CD4-positive, CD25-positive, alpha-beta regulatory T cell (primary cell): ENCODE measurements around the gene STYK1. TPM values are rescaled to one million over a fixed set of nuclear protein-coding genes. Genes with fewer than 3 reads are reported as not detected.

Source experiments
- ATAC-seq, 2 donors: fragments of 150-1000 bp; cut with Tn5 transposase; one replicate each; pipeline ENCODE4 v1.10.0; 2021; ENCODE audit warnings: low read depth in 2 of 2, moderate number of reproducible peaks in 2 of 2, moderate library complexity in 1 of 2
- DNase-seq, 3 donors: peaks; one replicate each; pipeline versions ENCODE4 v3.0.0 to v3.0.0-alpha.2; 2012 to 2022; ENCODE audit warnings: mixed read lengths in 1 of 3
- H3K27ac ChIP-seq: one replicate; pipeline ENCODE4 v1.7.0; 2013; ENCODE audit warnings: mild to moderate bottlenecking, low read length; ENCODE audit not compliant: insufficient read depth, poor library complexity, severe bottlenecking
- H3K27me3 ChIP-seq: one replicate; pipeline ENCODE4 v1.7.0; 2013; ENCODE audit warnings: low read length; ENCODE audit not compliant: control insufficient read depth, insufficient read depth
- H3K36me3 ChIP-seq: one replicate; pipeline ENCODE4 v1.7.0; 2013; ENCODE audit warnings: mild to moderate bottlenecking, low read length, moderate library complexity; ENCODE audit not compliant: control insufficient read depth, insufficient read depth
- H3K4me1 ChIP-seq: 2 replicates; pipeline ENCODE4 v1.7.0; 2013; ENCODE audit warnings: mild to moderate bottlenecking, low read length; ENCODE audit not compliant: insufficient read depth, control insufficient read depth, poor library complexity, severe bottlenecking
- H3K4me3 ChIP-seq: one replicate; pipeline ENCODE4 v1.7.0; 2013; ENCODE audit warnings: low read depth, mild to moderate bottlenecking, low read length, moderate library complexity
- H3K9me3 ChIP-seq, 2 experiments: 1 replicate in 1 of 2; 2 replicates in 1 of 2; pipeline ENCODE4 v1.7.0; 2013; ENCODE audit warnings: low read length in 2 of 2, mild to moderate bottlenecking in 1 of 2, moderate library complexity in 1 of 2; ENCODE audit not compliant: control insufficient read depth in 2 of 2
- H3K27ac Mint-ChIP-seq, 3 donors: one replicate each; pipeline ENCODE4 v1.8.0; 2020 to 2022; ENCODE audit warnings: mild to moderate bottlenecking in 3 of 3, mixed read lengths in 3 of 3, moderate library complexity in 2 of 3
- H3K27me3 Mint-ChIP-seq: one replicate; pipeline ENCODE4 v1.8.0; 2022; ENCODE audit warnings: mild to moderate bottlenecking, mixed read lengths
- H3K36me3 Mint-ChIP-seq: one replicate; pipeline ENCODE4 v1.8.0; 2020; ENCODE audit warnings: mixed read lengths
- H3K4me1 Mint-ChIP-seq, 4 donors: one replicate each; pipeline ENCODE4 v1.8.0; 2020 to 2022; ENCODE audit warnings: mixed read lengths in 4 of 4, mild to moderate bottlenecking in 1 of 4
- H3K4me3 Mint-ChIP-seq, 4 donors: one replicate each; pipeline ENCODE4 v1.8.0; 2020 to 2022; ENCODE audit warnings: mild to moderate bottlenecking in 4 of 4, mixed read lengths in 4 of 4, moderate library complexity in 3 of 4
- H3K9me3 Mint-ChIP-seq, 7 donors: one replicate each; pipeline ENCODE4 v1.8.0; 2020 to 2022; ENCODE audit warnings: mixed read lengths in 7 of 7, mild to moderate bottlenecking in 3 of 7, moderate library complexity in 2 of 7
- polyA plus RNA-seq, 4 donors: library from polyadenylated mRNA; unstranded; fragments of 300-500 nt; fragmentation: Illumina TruSeq; gene quantifications; one replicate each; pipeline ENCODE4 v1.2.3, GENCODE V29; 2021
- total RNA-seq: library from RNA; stranded (reverse); gene quantifications from one replicate; pipeline ENCODE4 v1.2.3, GENCODE V29; 2022

Gene STYK1
- total and polyA plus RNA-seq, 5 donors from 2014 or later, result not detected

DNA sequence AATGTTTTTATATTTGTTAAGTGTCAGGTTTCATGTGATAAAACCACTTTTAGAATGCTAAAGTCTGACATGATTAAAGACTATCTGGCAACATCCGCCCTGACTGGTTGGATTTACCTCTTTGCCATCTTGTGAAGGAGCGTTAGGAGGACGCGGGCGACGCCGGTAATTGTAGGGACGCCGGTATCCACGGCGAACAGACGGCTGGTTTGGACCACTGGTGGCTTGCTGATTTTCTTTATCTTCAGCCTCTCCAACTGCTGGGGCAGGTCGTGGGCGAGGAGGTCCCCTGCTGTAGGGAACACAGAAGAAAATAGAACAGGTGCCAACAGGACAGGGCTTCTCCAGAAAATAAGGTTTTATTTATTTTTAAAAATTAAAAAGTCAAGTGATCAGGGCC, 28.0 kb upstream of the STYK1 start:
- Mint-ChIP-seq H3K4me3 (no peak overlapping the region), H3K4me1 (peaks cover 5 to 15% (median 9%) of the 10 kb centered on the region in 4 donors), H3K36me3 (no peaks in the 10 kb centered on the region), H3K27ac (peak overlapping the region in 2 of 3 donors; percentile 56 to 62), H3K27me3 (no peaks in the 10 kb centered on the region), H3K9me3 (no peaks in the 10 kb centered on the region)
- DNase-seq, result no peak
- H3K27ac ChIP-seq, result no peak overlapping the region
- H3K4me3 ChIP-seq, result no peak overlapping the region
- no peak for ATAC-seq
- no peaks in the 10 kb centered on the region for H3K27me3 ChIP-seq
- H3K36me3 ChIP-seq, result no peaks in the 10 kb centered on the region
- H3K9me3 ChIP-seq, result no peaks in the 10 kb centered on the region
- no peaks in the 10 kb centered on the region for H3K4me1 ChIP-seq

- DNase-seq (peak in 1 of 3 donors; percentile 53), ATAC-seq (no peak)
- Mint-ChIP-seq H3K36me3 (no peaks in the 10 kb centered on the region), H3K27ac (peak overlapping the region; percentile 56 to 79 (median 62)), H3K27me3 (no peaks in the 10 kb centered on the region), H3K4me3 (peak overlapping the region in 3 of 4 donors; percentile 38 to 70 (median 66)), H3K9me3 (peaks cover 0 to 2% (median 0%) of the 10 kb centered on the region in 7 donors), H3K4me1 (peaks cover 5 to 15% (median 9%) of the 10 kb centered on the region in 4 donors)
- Histone ChIP-seq H3K4me1 (no peaks in the 10 kb centered on the region), H3K36me3 (no peaks in the 10 kb centered on the region), H3K27ac (no peak overlapping the region), H3K4me3 (peak overlapping the region; percentile 33), H3K27me3 (no peaks in the 10 kb centered on the region), H3K9me3 (no peaks in the 10 kb centered on the region)
These were observed 27.4 kb upstream of the STYK1 start for GRCh38 chr12:10701131-10701681.

DNA sequence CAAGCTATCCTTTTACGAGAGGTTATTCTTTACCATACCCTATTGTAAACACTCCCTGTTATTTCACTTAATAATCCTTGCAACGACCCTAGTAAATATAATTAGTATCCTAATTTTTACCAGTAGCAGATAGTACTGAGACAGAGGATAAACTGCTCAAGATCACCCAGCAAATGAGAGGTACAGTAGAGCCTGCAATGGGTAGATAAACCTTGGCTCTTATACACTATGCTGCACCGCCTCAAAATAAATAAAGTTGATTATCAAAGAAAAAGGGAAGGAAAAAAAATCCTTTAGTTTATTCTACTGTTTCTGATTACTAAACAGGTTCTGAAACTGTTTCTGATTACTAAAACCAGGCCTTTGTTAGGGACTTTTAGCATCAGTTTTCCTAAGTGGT, 26.7 kb upstream of the STYK1 start:
- DNase-seq, result no peak
- no peaks in the 10 kb centered on the region for H3K27me3 Mint-ChIP-seq
- Histone ChIP-seq H3K9me3 (no peaks in the 10 kb centered on the region), H3K4me3 (no peak overlapping the region), H3K27ac (no peak overlapping the region), H3K36me3 (no peaks in the 10 kb centered on the region), H3K27me3 (no peaks in the 10 kb centered on the region), H3K4me1 (no peaks in the 10 kb centered on the region)
- no peak for ATAC-seq
- peak overlapping the region in 1 of 3 donors; percentile 56 for H3K27ac Mint-ChIP-seq
- H3K4me1 Mint-ChIP-seq, result peaks cover 5 to 15% (median 9%) of the 10 kb centered on the region in 4 donors
- H3K36me3 Mint-ChIP-seq, result no peaks in the 10 kb centered on the region
- no peak overlapping the region for H3K4me3 Mint-ChIP-seq
- H3K9me3 Mint-ChIP-seq, result peaks cover 0 to 2% (median 0%) of the 10 kb centered on the region in 7 donors

DNA sequence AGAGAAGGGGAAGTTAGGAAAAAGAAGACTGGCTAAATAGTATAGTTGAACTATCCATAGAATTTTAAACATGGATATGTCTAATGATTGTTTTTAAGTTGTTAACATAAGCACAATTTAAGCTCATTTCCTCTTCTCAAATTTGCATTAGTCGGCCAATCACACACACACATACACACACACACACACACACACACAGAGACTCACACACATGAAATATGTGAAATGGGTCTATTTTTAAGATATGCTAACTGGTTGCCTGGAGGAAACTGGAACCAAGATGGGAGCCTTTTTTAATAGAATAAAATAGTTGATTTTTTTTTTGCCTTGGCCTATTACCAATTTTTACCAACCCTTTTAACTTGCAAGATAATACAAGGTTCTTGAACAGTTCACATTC, 24.0 kb upstream of the STYK1 start:
- no peaks in the 10 kb centered on the region for H3K36me3 ChIP-seq
- Mint-ChIP-seq H3K4me3 (no peak overlapping the region), H3K36me3 (no peaks in the 10 kb centered on the region)

GRCh38 chr12:10697156-10697555, 23.3 kb upstream of the STYK1 start:
- no peaks in the 10 kb centered on the region for H3K36me3 Mint-ChIP-seq
- Histone ChIP-seq H3K9me3 (no peaks in the 10 kb centered on the region), H3K36me3 (no peaks in the 10 kb centered on the region), H3K27me3 (no peaks in the 10 kb centered on the region), H3K4me3 (no peak overlapping the region), H3K27ac (no peak overlapping the region), H3K4me1 (no peaks in the 10 kb centered on the region)
- peaks cover 0 to 15% (median 9%) of the 10 kb centered on the region in 4 donors for H3K4me1 Mint-ChIP-seq
- no peak for ATAC-seq
- H3K9me3 Mint-ChIP-seq, result peaks cover 0 to 2% (median 0%) of the 10 kb centered on the region in 7 donors
- no peak for DNase-seq
- H3K4me3 Mint-ChIP-seq, result no peak overlapping the region
- no peak overlapping the region for H3K27ac Mint-ChIP-seq
- peaks cover 11% of the 10 kb centered on the region for H3K27me3 Mint-ChIP-seq

More for the DNA sequence above, 24.0 kb upstream of the STYK1 start:
- H3K4me1 Mint-ChIP-seq, result peaks cover 0 to 15% (median 9%) of the 10 kb centered on the region in 4 donors
- DNase-seq (no peak), ATAC-seq (no peak)
- no peaks in the 10 kb centered on the region for H3K27me3 ChIP-seq
- H3K4me3 ChIP-seq, result no peak overlapping the region
- peaks cover 0 to 2% (median 0%) of the 10 kb centered on the region in 7 donors for H3K9me3 Mint-ChIP-seq
- H3K27ac Mint-ChIP-seq, result no peak overlapping the region
- H3K27me3 Mint-ChIP-seq, result peaks cover 11% of the 10 kb centered on the region
- no peaks in the 10 kb centered on the region for H3K9me3 ChIP-seq
- H3K4me1 ChIP-seq, result no peaks in the 10 kb centered on the region
- no peak overlapping the region for H3K27ac ChIP-seq

- no peaks in the 10 kb centered on the region for H3K4me1 ChIP-seq
- ATAC-seq (no peak), DNase-seq (no peak)
- no peak overlapping the region for H3K27ac ChIP-seq
- Mint-ChIP-seq H3K9me3 (peaks cover 0 to 10% (median 2%) of the 10 kb centered on the region in 7 donors), H3K4me3 (no peak overlapping the region), H3K4me1 (no peaks in the 10 kb centered on the region), H3K27ac (no peak overlapping the region), H3K27me3 (peaks cover 18% of the 10 kb centered on the region), H3K36me3 (no peaks in the 10 kb centered on the region)
- H3K4me3 ChIP-seq, result no peak overlapping the region
- peaks cover 0 to 3% of the 10 kb centered on the region in 2 experiments for H3K9me3 ChIP-seq
- H3K36me3 ChIP-seq, result no peaks in the 10 kb centered on the region
- peaks cover 2% of the 10 kb centered on the region for H3K27me3 ChIP-seq
These were observed 17.1 kb upstream of the STYK1 start for GRCh38 chr12:10690906-10691305.

DNA sequence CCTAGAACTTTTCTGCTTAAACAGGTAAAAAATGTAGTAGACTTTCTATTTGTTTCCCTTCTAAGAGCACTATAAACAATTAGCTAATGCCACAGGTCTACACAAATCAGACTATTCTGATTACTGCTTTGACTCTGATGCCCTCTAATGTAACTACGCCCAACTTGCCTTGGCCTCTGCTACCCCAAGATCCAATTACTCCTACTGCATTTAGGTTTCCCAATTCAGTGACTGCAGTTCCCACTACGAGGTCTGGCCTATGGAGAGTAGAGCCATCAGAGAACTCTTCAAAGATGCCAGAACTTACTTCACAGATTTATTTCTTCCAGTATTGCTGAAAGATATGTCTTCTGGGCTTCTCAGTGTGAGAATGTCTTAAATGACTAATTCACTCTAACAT, 15.3 kb upstream of the STYK1 start:
- Mint-ChIP-seq H3K9me3 (peaks cover 0 to 10% (median 3%) of the 10 kb centered on the region in 7 donors), H3K4me1 (no peaks in the 10 kb centered on the region), H3K27ac (no peak overlapping the region), H3K27me3 (peaks cover 12% of the 10 kb centered on the region), H3K4me3 (no peak overlapping the region), H3K36me3 (no peaks in the 10 kb centered on the region)
- Histone ChIP-seq H3K9me3 (peaks cover 0 to 3% of the 10 kb centered on the region in 2 experiments), H3K4me3 (no peak overlapping the region), H3K4me1 (no peaks in the 10 kb centered on the region), H3K27ac (no peak overlapping the region), H3K27me3 (peaks cover 8% of the 10 kb centered on the region), H3K36me3 (no peaks in the 10 kb centered on the region)
- no peak for ATAC-seq
- DNase-seq, result no peak

GRCh38 chr12:10688042-10688441, 14.2 kb upstream of the STYK1 start:
- Histone ChIP-seq H3K4me3 (no peak overlapping the region), H3K9me3 (peaks cover 0 to 3% of the 10 kb centered on the region in 2 experiments), H3K36me3 (no peaks in the 10 kb centered on the region), H3K27ac (no peak overlapping the region), H3K27me3 (peaks cover 8% of the 10 kb centered on the region), H3K4me1 (no peaks in the 10 kb centered on the region)
- Mint-ChIP-seq H3K4me3 (no peak overlapping the region), H3K4me1 (no peaks in the 10 kb centered on the region), H3K36me3 (no peaks in the 10 kb centered on the region), H3K27ac (no peak overlapping the region), H3K9me3 (peaks cover 0 to 10% (median 3%) of the 10 kb centered on the region in 7 donors), H3K27me3 (peaks cover 7% of the 10 kb centered on the region)
- no peak for ATAC-seq
- DNase-seq, result no peak
